A549 (cell line): Measurements from ENCODE around the gene SERP1. TPM values are rescaled to one million over a fixed set of nuclear protein-coding genes. Genes with fewer than 3 reads are reported as not detected.

Experiments used
- ATAC-seq, 2 experiments: fragments of 200-7000 bp in 1 of 2; fragments of >200 bp in 1 of 2; cut with Nextera tagmentation in 1 of 2; cut with Tn5 transposase in 1 of 2; 3 replicates each; pipeline versions ENCODE4 v1.8.0 to v1.9.1; 2018 to 2020; ENCODE audit warnings: mild to moderate bottlenecking in 1 of 2, moderate library complexity in 1 of 2
- CTCF ChIA-PET: fragments of 300-600 bp; sonication (Branson Sonifier 250); formaldehyde crosslinking; extraction: SDS; loops from one replicate; lab custom pipeline; 2021; ENCODE audit warnings: antibody characterized with exemption, inconsistent platforms; lab: Yijun Ruan, JAX
- POLR2A ChIA-PET: fragments of 350-600 bp; formaldehyde crosslinking; extraction: SDS; loops from one replicate; lab custom pipeline; 2021; ENCODE audit warnings: antibody characterized with exemption, inconsistent platforms; lab: Yijun Ruan, JAX
- DNase-seq, 2 experiments: peaks; one replicate each; pipeline versions ENCODE4 v3.0.0 to v3.0.0-alpha.2; 2011 to 2016; ENCODE audit warnings: low read depth in 1 of 2, low spot score in 1 of 2
- FAIRE-seq: peaks from 2 replicates; lab custom pipeline; 2011; peaks lifted over from hg19 to GRCh38; lab: Jason Lieb, UNC
- H3K27ac ChIP-seq, 2 experiments: fragments of >200 bp; sonication (Bioruptor Twin); formaldehyde crosslinking; 3 replicates each; pipeline ENCODE4 v1.5.1; 2016 to 2017
- H3K4me1 ChIP-seq: fragments of >200 bp; sonication (Bioruptor Twin); formaldehyde crosslinking; 3 replicates; pipeline ENCODE4 v1.6.1; 2016
- H3K4me2 ChIP-seq: fragments of >200 bp; sonication (Bioruptor Twin); formaldehyde crosslinking; 3 replicates; pipeline ENCODE4 v1.6.1; 2016
- H3K4me3 ChIP-seq: fragments of >200 bp; sonication (Bioruptor Twin); formaldehyde crosslinking; 3 replicates; pipeline ENCODE4 v1.5.1; 2016
- H3K9me3 ChIP-seq: fragments of >200 bp; sonication (Bioruptor Twin); formaldehyde crosslinking; 3 replicates; pipeline ENCODE4 v1.6.1; 2016
- CBX2 ChIP-seq: fragments of 200-600 bp; sonication (generic); IDR thresholded peaks from 2 replicates; pipeline ENCODE4 v1.6.1; 2016; ENCODE audit warnings: low read depth, mild to moderate bottlenecking, borderline replicate concordance
- CBX8 ChIP-seq: fragments of 200-600 bp; sonication (generic); IDR thresholded peaks from 2 replicates; pipeline ENCODE4 v1.6.1; 2016
- CHD2 ChIP-seq: fragments of 150-350 bp; IDR thresholded peaks from 2 replicates; pipeline ENCODE4 v1.6.1; 2014; ENCODE audit warnings: low read length; ENCODE audit not compliant: partially characterized antibody
- CHD4 ChIP-seq: fragments of 200-600 bp; sonication (generic); IDR thresholded peaks from 2 replicates; pipeline ENCODE4 v1.6.1; 2016; ENCODE audit warnings: antibody characterized with exemption, mild to moderate bottlenecking, borderline replicate concordance
- EHMT2 ChIP-seq: fragments of 200-600 bp; sonication (generic); IDR thresholded peaks from 2 replicates; pipeline ENCODE4 v1.6.1; 2016; ENCODE audit warnings: antibody characterized with exemption, low read depth, mild to moderate bottlenecking, moderate library complexity
- EP300 ChIP-seq, 2 experiments: fragments of >200 bp; sonication (Bioruptor Twin); formaldehyde crosslinking; IDR thresholded peaks; 2 replicates in 1 of 2; 3 replicates in 1 of 2; pipeline ENCODE4 v1.6.1; 2016 to 2017
- FOXS1 ChIP-seq: fragments of 250-450 bp; sonication (Bioruptor Pico); IDR thresholded peaks from 2 replicates; pipeline ENCODE4 v1.5.0; 2020; ENCODE audit warnings: mild to moderate bottlenecking, moderate library complexity
- HDAC2 ChIP-seq: fragments of 200-600 bp; sonication (generic); IDR thresholded peaks from 2 replicates; pipeline ENCODE4 v1.6.1; 2016
- HEYL ChIP-seq: fragments of 250-450 bp; sonication (Bioruptor Pico); IDR thresholded peaks from 2 replicates; pipeline ENCODE4 v1.8.0; 2021; ENCODE audit warnings: mild to moderate bottlenecking, moderate library complexity
- KDM1A ChIP-seq: fragments of 200-600 bp; sonication (generic); IDR thresholded peaks from 2 replicates; pipeline ENCODE4 v1.6.1; 2016; ENCODE audit warnings: low read depth, mild to moderate bottlenecking
- KDM5A ChIP-seq: fragments of 200-600 bp; sonication (generic); IDR thresholded peaks from 2 replicates; pipeline ENCODE4 v1.6.1; 2016; ENCODE audit warnings: antibody characterized with exemption, mild to moderate bottlenecking
- MAFK ChIP-seq: fragments of 450-650 bp; IDR thresholded peaks from 2 replicates; pipeline ENCODE4 v1.6.1; 2014; ENCODE audit not compliant: partially characterized antibody
- MAZ ChIP-seq: fragments of 150-350 bp; IDR thresholded peaks from 2 replicates; pipeline ENCODE4 v1.6.1; 2014; ENCODE audit warnings: antibody characterized with exemption, low read depth, low read length, borderline replicate concordance
- MYC ChIP-seq: IDR thresholded peaks from 2 replicates; pipeline ENCODE4 v1.6.1; 2012; ENCODE audit warnings: mild to moderate bottlenecking, inconsistent platforms, low read length, improper control_type of control experiment, borderline replicate concordance
- NFE2L2 ChIP-seq: fragments of 150-350 bp; conservative IDR thresholded peaks from 2 replicates; pipeline ENCODE4 v1.6.1; 2014; ENCODE audit warnings: low read length
- NR3C1 ChIP-seq: fragments of >200 bp; sonication (Bioruptor Twin); formaldehyde crosslinking; IDR thresholded peaks from 3 replicates; pipeline ENCODE4 v1.6.1; 2017
- RAD21 ChIP-seq, 2 experiments: fragments of >200 bp in 1 of 2; sonication (Bioruptor Twin) in 1 of 2; formaldehyde crosslinking in 1 of 2; IDR thresholded peaks in 1 of 2; conservative IDR thresholded peaks in 1 of 2; 2 replicates in 1 of 2; 3 replicates in 1 of 2; pipeline ENCODE4 v1.6.1; 2012 to 2018; ENCODE audit warnings: inconsistent platforms in 1 of 2
- RCOR1 ChIP-seq: fragments of 150-350 bp; IDR thresholded peaks from 2 replicates; pipeline ENCODE4 v1.6.1; 2014; ENCODE audit warnings: antibody characterized with exemption, low read length, low read depth
- RFX5 ChIP-seq: fragments of 450-650 bp; IDR thresholded peaks from 2 replicates; pipeline ENCODE4 v1.7.1; 2014; ENCODE audit warnings: antibody characterized with exemption, mild to moderate bottlenecking, moderate library complexity
- RNF2 ChIP-seq: fragments of 200-600 bp; sonication (generic); IDR thresholded peaks from 2 replicates; pipeline ENCODE4 v1.6.1; 2016; ENCODE audit warnings: low read depth, mild to moderate bottlenecking, antibody characterized with exemption, moderate library complexity, borderline replicate concordance
- ZFP36 ChIP-seq: fragments of 450-650 bp; IDR thresholded peaks from 2 replicates; pipeline ENCODE4 v1.6.1; 2014; ENCODE audit warnings: borderline replicate concordance; ENCODE audit not compliant: partially characterized antibody
- ZNF302 ChIP-seq: fragments of 250-450 bp; sonication (Bioruptor Pico); IDR thresholded peaks from 2 replicates; pipeline ENCODE4 v1.9.0; 2021; ENCODE audit warnings: inconsistent platforms, mild to moderate bottlenecking, moderate library complexity
- ZSCAN20 ChIP-seq: fragments of 250-450 bp; sonication (Bioruptor Pico); IDR thresholded peaks from 2 replicates; pipeline ENCODE4 v1.8.0; 2022; ENCODE audit warnings: mild to moderate bottlenecking, moderate library complexity
- WGBS: methylation state at CpG from one replicate; pipeline ENCODE4 v1.1.6; 2017; ENCODE audit errors: missing lambda C conversion rate; 5-methylcytosine and 5-hydroxymethylcytosine counted together
- polyA plus RNA-seq, 4 experiments: library from polyadenylated mRNA; depleted of rRNA in 3 of 4; stranded (reverse); fragments of >200 nt; fragmentation: RNase III in 1 of 4; extraction: RNeasy Plus Mini Kit Qiagen cat#74134 plus additional on column Dnase treatment in 1 of 4; gene quantifications; 2 replicates in 3 of 4; 3 replicates in 1 of 4; pipeline ENCODE4 v1.2.3, GENCODE V29; 2011 to 2017
- TF ChIP-seq, protein P1 (sequence below): fragments of >200 bp; sonication (Bioruptor Twin); formaldehyde crosslinking; IDR thresholded peaks from 2 replicates; pipeline ENCODE4 v1.6.1; 2016
- TF ChIP-seq, protein P2 (sequence below): fragments of 450-650 bp; IDR thresholded peaks from 2 replicates; pipeline ENCODE4 v1.6.1; 2014; ENCODE audit warnings: antibody characterized with exemption
- TF ChIP-seq, protein P3 (sequence below): IDR thresholded peaks from 2 replicates; pipeline ENCODE4 v1.6.1; 2012
- TF ChIP-seq, protein P4 (sequence below): fragments of 250-450 bp; sonication (Bioruptor Pico); IDR thresholded peaks from 2 replicates; pipeline ENCODE4 v1.5.0; 2020; ENCODE audit warnings: low read depth, mild to moderate bottlenecking, moderate library complexity
- TF ChIP-seq, protein P5 (sequence below): fragments of >200 bp; sonication (Bioruptor Twin); formaldehyde crosslinking; IDR thresholded peaks from 3 replicates; pipeline ENCODE4 v1.6.1; 2016

SERP1 gene
- polyA plus RNA-seq, 2 of the 4 experiments (the other 2 are of a cell fraction): 84.3 to 94.7 TPM

DNA sequence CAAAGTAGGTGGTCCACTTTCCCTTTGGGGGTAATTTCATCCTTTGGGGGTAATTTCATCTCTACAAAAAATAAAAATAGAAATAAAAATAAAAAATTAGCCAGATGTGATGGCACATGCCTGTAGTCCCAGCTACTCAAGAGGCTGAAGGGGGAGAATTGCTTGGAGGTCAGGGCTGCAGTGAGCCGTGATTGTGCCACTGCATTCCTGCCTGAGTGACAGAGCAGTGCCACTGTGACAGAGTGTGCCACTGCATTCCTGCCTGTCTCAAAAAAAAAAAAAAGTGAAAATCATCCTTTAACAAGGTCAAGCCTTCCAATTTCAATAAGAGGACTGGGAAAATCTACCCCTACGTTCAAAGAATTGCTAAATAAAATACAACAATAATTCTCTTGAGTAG lies 22.8 kb downstream of the SERP1 start:
- no peaks in the 10 kb centered on the region for H3K9me3 ChIP-seq
- no peak for ATAC-seq
- no peak overlapping the region for H3K4me3 ChIP-seq
- no peak overlapping the region for H3K27ac ChIP-seq
- no peaks in the 10 kb centered on the region for H3K4me1 ChIP-seq
- no peak for DNase-seq
- no peak overlapping the region for H3K4me2 ChIP-seq
- ChIA-PET POLR2A (no interaction called here), CTCF (interaction anchor here (0.6 to 1.5 kb wide), 2 partner anchors 19 to 275 kb away, joined by 3 to 5 read pairs; no protein-coding TSS in a partner anchor)
- 87% methylated on average over 2 of the region's 2 CpGs for WGBS
- no peak for TF ChIP-seq RFX5
- TF ChIP-seq MAZ: no peak
- no peak for TF ChIP-seq HEYL (CRISPR knock-in tag)
- no peak for TF ChIP-seq ZFP36
- TF ChIP-seq, protein P1, sequence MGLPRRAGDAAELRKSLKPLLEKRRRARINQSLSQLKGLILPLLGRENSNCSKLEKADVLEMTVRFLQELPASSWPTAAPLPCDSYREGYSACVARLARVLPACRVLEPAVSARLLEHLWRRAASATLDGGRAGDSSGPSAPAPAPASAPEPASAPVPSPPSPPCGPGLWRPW: no peak
- TF ChIP-seq, protein P2, sequence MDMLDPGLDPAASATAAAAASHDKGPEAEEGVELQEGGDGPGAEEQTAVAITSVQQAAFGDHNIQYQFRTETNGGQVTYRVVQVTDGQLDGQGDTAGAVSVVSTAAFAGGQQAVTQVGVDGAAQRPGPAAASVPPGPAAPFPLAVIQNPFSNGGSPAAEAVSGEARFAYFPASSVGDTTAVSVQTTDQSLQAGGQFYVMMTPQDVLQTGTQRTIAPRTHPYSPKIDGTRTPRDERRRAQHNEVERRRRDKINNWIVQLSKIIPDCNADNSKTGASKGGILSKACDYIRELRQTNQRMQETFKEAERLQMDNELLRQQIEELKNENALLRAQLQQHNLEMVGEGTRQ: no peak
- no peak for TF ChIP-seq HDAC2
- no peak for TF ChIP-seq NR3C1
- no peak for TF ChIP-seq ZNF302 (CRISPR knock-in tag)
- no peak for TF ChIP-seq FOXS1 (CRISPR knock-in tag)
- TF ChIP-seq CHD4: no peak
- TF ChIP-seq CHD2: no peak
- no peak for TF ChIP-seq CBX2
- TF ChIP-seq ZSCAN20 (CRISPR knock-in tag): no peak
- no peak for TF ChIP-seq KDM5A
- no peak for TF ChIP-seq RAD21 (conservative IDR thresholded peaks at IDR 0.05 in 1 of 2, IDR thresholded peaks at IDR 0.05 in 1 of 2)
- TF ChIP-seq CBX8: no peak
- TF ChIP-seq, protein P3, sequence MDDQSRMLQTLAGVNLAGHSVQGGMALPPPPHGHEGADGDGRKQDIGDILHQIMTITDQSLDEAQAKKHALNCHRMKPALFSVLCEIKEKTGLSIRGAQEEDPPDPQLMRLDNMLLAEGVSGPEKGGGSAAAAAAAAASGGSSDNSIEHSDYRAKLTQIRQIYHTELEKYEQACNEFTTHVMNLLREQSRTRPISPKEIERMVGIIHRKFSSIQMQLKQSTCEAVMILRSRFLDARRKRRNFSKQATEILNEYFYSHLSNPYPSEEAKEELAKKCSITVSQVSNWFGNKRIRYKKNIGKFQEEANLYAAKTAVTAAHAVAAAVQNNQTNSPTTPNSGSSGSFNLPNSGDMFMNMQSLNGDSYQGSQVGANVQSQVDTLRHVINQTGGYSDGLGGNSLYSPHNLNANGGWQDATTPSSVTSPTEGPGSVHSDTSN: no peak
- TF ChIP-seq EHMT2: no peak
- no peak for FAIRE-seq

DNA sequence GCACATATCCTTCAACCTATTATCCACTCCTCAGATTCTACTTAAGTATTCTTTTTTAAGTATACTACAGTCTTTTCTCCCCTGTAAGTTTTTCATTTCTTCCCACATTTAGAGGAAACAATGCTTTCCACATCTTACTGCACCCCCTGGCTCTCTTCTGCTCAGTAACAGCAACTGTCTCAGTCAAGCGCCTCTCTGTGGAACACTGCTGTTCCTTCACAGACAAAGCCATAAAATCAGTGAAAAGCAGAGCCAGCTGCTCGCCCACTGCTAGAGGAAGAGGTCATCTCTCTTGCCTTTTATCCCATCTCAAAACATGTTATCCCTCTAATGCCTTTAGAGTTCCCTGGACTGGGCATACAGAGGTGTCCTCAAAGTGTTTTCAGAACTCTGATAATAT lies 24.8 kb downstream of the SERP1 start:
- Histone ChIP-seq H3K4me3 (no peak overlapping the region), H3K27ac (no peak overlapping the region), H3K9me3 (no peaks in the 10 kb centered on the region), H3K4me2 (no peak overlapping the region), H3K4me1 (no peaks in the 10 kb centered on the region)
- DNase-seq (no peak), ATAC-seq (peak; percentile 64 to 78; a peak in 5 of 6 replicates), FAIRE-seq (no peak)
- TF ChIP-seq HDAC2: no peak
- TF ChIP-seq ZSCAN20 (CRISPR knock-in tag): no peak
- TF ChIP-seq NR3C1: no peak
- no peak for TF ChIP-seq NFE2L2
- TF ChIP-seq, protein P1: no peak
- no peak for TF ChIP-seq ZFP36
- TF ChIP-seq, protein P4, sequence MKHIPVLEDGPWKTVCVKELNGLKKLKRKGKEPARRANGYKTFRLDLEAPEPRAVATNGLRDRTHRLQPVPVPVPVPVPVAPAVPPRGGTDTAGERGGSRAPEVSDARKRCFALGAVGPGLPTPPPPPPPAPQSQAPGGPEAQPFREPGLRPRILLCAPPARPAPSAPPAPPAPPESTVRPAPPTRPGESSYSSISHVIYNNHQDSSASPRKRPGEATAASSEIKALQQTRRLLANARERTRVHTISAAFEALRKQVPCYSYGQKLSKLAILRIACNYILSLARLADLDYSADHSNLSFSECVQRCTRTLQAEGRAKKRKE (CRISPR knock-in tag): no peak
- no peak for TF ChIP-seq EP300 (IDR thresholded peaks at IDR 0.05)
- no peak for TF ChIP-seq MYC
- no peak for TF ChIP-seq RAD21 (conservative IDR thresholded peaks at IDR 0.05 in 1 of 2, IDR thresholded peaks at IDR 0.05 in 1 of 2)
- TF ChIP-seq KDM1A: no peak
- no peak for TF ChIP-seq CHD4
- TF ChIP-seq, protein P3: no peak
- TF ChIP-seq, protein P2: no peak
- TF ChIP-seq RNF2: no peak
- no peak for TF ChIP-seq RCOR1
- no peak for TF ChIP-seq MAFK
- TF ChIP-seq, protein P5, sequence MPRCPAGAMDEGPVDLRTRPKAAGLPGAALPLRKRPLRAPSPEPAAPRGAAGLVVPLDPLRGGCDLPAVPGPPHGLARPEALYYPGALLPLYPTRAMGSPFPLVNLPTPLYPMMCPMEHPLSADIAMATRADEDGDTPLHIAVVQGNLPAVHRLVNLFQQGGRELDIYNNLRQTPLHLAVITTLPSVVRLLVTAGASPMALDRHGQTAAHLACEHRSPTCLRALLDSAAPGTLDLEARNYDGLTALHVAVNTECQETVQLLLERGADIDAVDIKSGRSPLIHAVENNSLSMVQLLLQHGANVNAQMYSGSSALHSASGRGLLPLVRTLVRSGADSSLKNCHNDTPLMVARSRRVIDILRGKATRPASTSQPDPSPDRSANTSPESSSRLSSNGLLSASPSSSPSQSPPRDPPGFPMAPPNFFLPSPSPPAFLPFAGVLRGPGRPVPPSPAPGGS: no peak
- 61% methylated on average over 2 of the region's 2 CpGs for WGBS
- POLR2A ChIA-PET: no interaction called here
- CTCF ChIA-PET: interaction anchor here (1.1 to 2.4 kb wide), 2 partner anchors 10 to 17 kb away, joined by 4 to 12 read pairs; no protein-coding TSS in a partner anchor
